CD8-positive, alpha-beta memory T cell (primary cell): ENCODE results near the gene BCL2L13. TPM values are rescaled to one million over a fixed set of nuclear protein-coding genes. Genes with fewer than 3 reads are reported as not detected.
"Not testable (repeated sequence)": the region's sequence is repeated elsewhere in the genome, so short reads cannot be mapped to it uniquely, and the experiment has no call there.

Source experiments
- CTCF ChIA-PET: fragments of 350-600 bp; sonication (Branson Sonifier 250); formaldehyde crosslinking; loops from one replicate; lab custom pipeline; 2021; ENCODE audit warnings: antibody characterized with exemption; lab: Charles Lee
- POLR2A ChIA-PET: fragments of 350-600 bp; sonication (Branson Sonifier 250); formaldehyde crosslinking; loops from one replicate; lab custom pipeline; 2021; ENCODE audit warnings: antibody characterized with exemption; lab: Charles Lee
- DNase-seq, 5 donors: peaks; one replicate each; pipeline versions ENCODE4 v3.0.0 to v3.0.0-alpha.2; 2020 to 2022; ENCODE audit warnings: mixed read lengths in 1 of 5
- H3K27ac ChIP-seq: one replicate; pipeline ENCODE4 v1.7.0; 2013; ENCODE audit warnings: low read depth, mild to moderate bottlenecking, low read length, moderate library complexity
- H3K27me3 ChIP-seq: 2 replicates; pipeline ENCODE4 v1.7.0; 2013; ENCODE audit warnings: low read length, mild to moderate bottlenecking; ENCODE audit not compliant: insufficient read depth, poor library complexity, severe bottlenecking
- H3K36me3 ChIP-seq: 2 replicates; pipeline ENCODE4 v1.7.0; 2013; ENCODE audit warnings: mild to moderate bottlenecking, low read length, moderate library complexity; ENCODE audit not compliant: insufficient read depth
- H3K4me1 ChIP-seq: 2 replicates; pipeline ENCODE4 v1.7.0; 2013; ENCODE audit warnings: mild to moderate bottlenecking, low read length, moderate library complexity; ENCODE audit not compliant: insufficient read depth
- H3K4me3 ChIP-seq: 2 replicates; pipeline ENCODE4 v1.7.0; 2013; ENCODE audit warnings: mild to moderate bottlenecking, low read length
- H3K9me3 ChIP-seq: 2 replicates; pipeline ENCODE4 v1.7.0; 2013; ENCODE audit warnings: mild to moderate bottlenecking, low read length
- H3K27ac Mint-ChIP-seq, 8 donors: one replicate each; pipeline ENCODE4 v1.8.0; 2020 to 2021; ENCODE audit warnings: mixed read lengths in 8 of 8, mild to moderate bottlenecking in 6 of 8, inconsistent platforms in 3 of 8, moderate library complexity in 3 of 8
- H3K27me3 Mint-ChIP-seq, 2 donors: one replicate each; pipeline ENCODE4 v1.8.0; 2020 to 2021; ENCODE audit warnings: mixed read lengths in 2 of 2, mild to moderate bottlenecking in 1 of 2, moderate library complexity in 1 of 2
- H3K36me3 Mint-ChIP-seq, 3 donors: one replicate each; pipeline ENCODE4 v1.8.0; 2020 to 2021; ENCODE audit warnings: mixed read lengths in 3 of 3, inconsistent platforms in 1 of 3, mild to moderate bottlenecking in 1 of 3
- H3K4me1 Mint-ChIP-seq, 3 donors: one replicate each; pipeline ENCODE4 v1.8.0; 2020 to 2021; ENCODE audit warnings: mixed read lengths in 3 of 3, inconsistent platforms in 1 of 3, mild to moderate bottlenecking in 1 of 3
- H3K4me3 Mint-ChIP-seq, 7 donors: one replicate each; pipeline ENCODE4 v1.8.0; 2020 to 2021; ENCODE audit warnings: mixed read lengths in 7 of 7, mild to moderate bottlenecking in 6 of 7, moderate library complexity in 4 of 7, inconsistent platforms in 2 of 7
- H3K9me3 Mint-ChIP-seq, 5 donors: one replicate each; pipeline ENCODE4 v1.8.0; 2020 to 2022; ENCODE audit warnings: mixed read lengths in 5 of 5, mild to moderate bottlenecking in 3 of 5, moderate library complexity in 2 of 5, inconsistent platforms in 1 of 5
- polyA plus RNA-seq: library from polyadenylated mRNA; unstranded; fragments of 300-500 nt; fragmentation: Illumina TruSeq; gene quantifications from one replicate; pipeline ENCODE4 v1.2.3, GENCODE V29; 2021
- total RNA-seq, 2 experiments: library from RNA; stranded (reverse); gene quantifications; one replicate each; pipeline ENCODE4 v1.2.3, GENCODE V29; 2021

BCL2L13 gene
- total and polyA plus RNA-seq, 3 experiments from 2014 or later: 39.8 to 41.1 (median 40.1) TPM

- H3K36me3 ChIP-seq, H3K27me3 Mint-ChIP-seq, H3K4me3 ChIP-seq, H3K27ac ChIP-seq, H3K9me3 ChIP-seq, H3K27me3 ChIP-seq, CTCF ChIA-PET, POLR2A ChIA-PET, H3K9me3 Mint-ChIP-seq, DNase-seq, H3K36me3 Mint-ChIP-seq: not testable (repeated sequence)
- peaks cover 33 to 52% (median 48%) of the 10 kb centered on the region in 3 donors for H3K4me1 Mint-ChIP-seq
- H3K4me3 Mint-ChIP-seq: peak overlapping the region in 1 of 7 donors; percentile 44
- peaks cover 13% of the 10 kb centered on the region for H3K4me1 ChIP-seq
- H3K27ac Mint-ChIP-seq: peak overlapping the region in 3 of 8 donors; percentile 36 to 51 (median 38)
Observed at GRCh38 chr22:17763442-17763841, 124.9 kb downstream of the BCL2L13 start.

- no peak overlapping the region for H3K27ac ChIP-seq
- POLR2A ChIA-PET: no interaction called here
- CTCF ChIA-PET: no interaction called here
- H3K9me3 Mint-ChIP-seq: no peaks in the 10 kb centered on the region
- no peak overlapping the region for H3K4me3 ChIP-seq
- H3K4me1 ChIP-seq: peaks cover 14% of the 10 kb centered on the region
- no peak overlapping the region for H3K4me3 Mint-ChIP-seq
- no peaks in the 10 kb centered on the region for H3K36me3 ChIP-seq
- H3K27me3 Mint-ChIP-seq: no peaks in the 10 kb centered on the region
- no peak for DNase-seq
- peaks cover 0 to 2% (median 0%) of the 10 kb centered on the region in 3 donors for H3K36me3 Mint-ChIP-seq
- H3K27ac Mint-ChIP-seq: peak overlapping the region in 7 of 8 donors; percentile 8 to 80 (median 64)
- no peaks in the 10 kb centered on the region for H3K9me3 ChIP-seq
- H3K27me3 ChIP-seq: no peaks in the 10 kb centered on the region
- H3K4me1 Mint-ChIP-seq: peaks cover 33 to 49% (median 48%) of the 10 kb centered on the region in 3 donors
Observed at GRCh38 chr22:17764036-17764435, 125.5 kb downstream of the BCL2L13 start.

- not testable (repeated sequence) for H3K4me3 ChIP-seq, H3K4me3 Mint-ChIP-seq, H3K9me3 ChIP-seq, H3K27ac ChIP-seq, H3K36me3 ChIP-seq, H3K27me3 ChIP-seq, H3K9me3 Mint-ChIP-seq, H3K36me3 Mint-ChIP-seq, DNase-seq, H3K27me3 Mint-ChIP-seq
- peaks cover 14% of the 10 kb centered on the region for H3K4me1 ChIP-seq
- ChIA-PET POLR2A (interaction anchor here (0.6 kb wide), 1 partner anchor 9 kb away, joined by 3 read pairs; no protein-coding TSS in a partner anchor), CTCF (interaction anchor here (0.9 to 1.5 kb wide), 5 partner anchors 10 to 21 kb away, joined by 3 to 7 read pairs (median 4); no protein-coding TSS in a partner anchor)
- peaks cover 37 to 50% (median 48%) of the 10 kb centered on the region in 3 donors for H3K4me1 Mint-ChIP-seq
- H3K27ac Mint-ChIP-seq: peak overlapping the region in 3 of 8 donors; percentile 36 to 43 (median 40)
Observed at GRCh38 chr22:17764852-17765251, 126.3 kb downstream of the BCL2L13 start.

- no peaks in the 10 kb centered on the region for H3K9me3 Mint-ChIP-seq
- Histone ChIP-seq H3K9me3 (no peaks in the 10 kb centered on the region), H3K4me3 (peak overlapping the region; percentile 26), H3K36me3 (no peaks in the 10 kb centered on the region), H3K27me3 (no peaks in the 10 kb centered on the region), H3K27ac (no peak overlapping the region), H3K4me1 (peaks cover 26% of the 10 kb centered on the region)
- peak overlapping the region; percentile 62 to 99 (median 90) for H3K27ac Mint-ChIP-seq
- H3K36me3 Mint-ChIP-seq: peaks cover 0 to 8% (median 0%) of the 10 kb centered on the region in 3 donors
- no peaks in the 10 kb centered on the region for H3K27me3 Mint-ChIP-seq
- POLR2A ChIA-PET: interaction anchor here (0.5 kb wide), 1 partner anchor 12 kb away, joined by 3 read pairs; no protein-coding TSS in a partner anchor
- H3K4me3 Mint-ChIP-seq: peak overlapping the region; percentile 48 to 79 (median 71)
- H3K4me1 Mint-ChIP-seq: peaks cover 42 to 58% (median 55%) of the 10 kb centered on the region in 3 donors
- peak in 3 of 5 donors; percentile 67 to 73 (median 72) for DNase-seq
- CTCF ChIA-PET: interaction anchor here (0.7 to 3.0 kb wide), 5 partner anchors 11 to 24 kb away, joined by 3 to 13 read pairs (median 5); no protein-coding TSS in a partner anchor
Observed at GRCh38 chr22:17767233-17768065, 128.9 kb downstream of the BCL2L13 start.

GRCh38 chr22:17769013-17769715, 130.6 kb downstream of the BCL2L13 start:
- no peak for DNase-seq
- Histone ChIP-seq H3K27me3 (no peaks in the 10 kb centered on the region), H3K9me3 (no peaks in the 10 kb centered on the region), H3K27ac (no peak overlapping the region), H3K36me3 (no peaks in the 10 kb centered on the region), H3K4me1 (peaks cover 38% of the 10 kb centered on the region), H3K4me3 (no peak overlapping the region)
- no peaks in the 10 kb centered on the region for H3K27me3 Mint-ChIP-seq
- peak overlapping the region in 2 of 7 donors; percentile 37 to 45 for H3K4me3 Mint-ChIP-seq
- ChIA-PET POLR2A (no interaction called here), CTCF (interaction anchor here (2.2 to 3.0 kb wide), 2 partner anchors 16 to 26 kb away, joined by 12 to 13 read pairs; no protein-coding TSS in a partner anchor)
- H3K27ac Mint-ChIP-seq: peak overlapping the region in 1 of 8 donors; percentile 78
- peaks cover 50 to 67% (median 64%) of the 10 kb centered on the region in 3 donors for H3K4me1 Mint-ChIP-seq
- peaks cover 0 to 13% (median 0%) of the 10 kb centered on the region in 3 donors for H3K36me3 Mint-ChIP-seq
- H3K9me3 Mint-ChIP-seq: no peaks in the 10 kb centered on the region

- peaks cover 46 to 64% (median 60%) of the 10 kb centered on the region in 3 donors for H3K4me1 Mint-ChIP-seq
- H3K27ac ChIP-seq: no peak overlapping the region
- H3K9me3 Mint-ChIP-seq: no peaks in the 10 kb centered on the region
- peaks cover 0 to 12% (median 0%) of the 10 kb centered on the region in 3 donors for H3K36me3 Mint-ChIP-seq
- no peaks in the 10 kb centered on the region for H3K27me3 ChIP-seq
- H3K27me3 Mint-ChIP-seq: no peaks in the 10 kb centered on the region
- ChIA-PET POLR2A (no interaction called here), CTCF (interaction anchor here (3.0 kb wide), 1 partner anchor 26 kb away, joined by 13 read pairs; no protein-coding TSS in a partner anchor)
- H3K9me3 ChIP-seq: no peaks in the 10 kb centered on the region
- H3K4me3 ChIP-seq: no peak overlapping the region
- peak overlapping the region in 2 of 7 donors; percentile 4 to 45 for H3K4me3 Mint-ChIP-seq
- no peaks in the 10 kb centered on the region for H3K36me3 ChIP-seq
- peaks cover 41% of the 10 kb centered on the region for H3K4me1 ChIP-seq
- H3K27ac Mint-ChIP-seq: peak overlapping the region in 5 of 8 donors; percentile 10 to 82 (median 78)
- DNase-seq: no peak
Observed at GRCh38 chr22:17769716-17770082, 131.1 kb downstream of the BCL2L13 start.

- no peaks in the 10 kb centered on the region for H3K27me3 ChIP-seq
- H3K4me3 Mint-ChIP-seq: peak overlapping the region in 3 of 7 donors; percentile 45 to 85 (median 48)
- H3K4me1 ChIP-seq: peaks cover 49% of the 10 kb centered on the region
- no peaks in the 10 kb centered on the region for H3K9me3 Mint-ChIP-seq
- peaks cover 49 to 64% (median 60%) of the 10 kb centered on the region in 3 donors for H3K4me1 Mint-ChIP-seq
- no peak overlapping the region for H3K4me3 ChIP-seq
- POLR2A ChIA-PET: no interaction called here
- peak overlapping the region in 6 of 8 donors; percentile 10 to 82 (median 72) for H3K27ac Mint-ChIP-seq
- no peaks in the 10 kb centered on the region for H3K36me3 ChIP-seq
- no peaks in the 10 kb centered on the region for H3K9me3 ChIP-seq
- no peak overlapping the region for H3K27ac ChIP-seq
- DNase-seq: no peak
- H3K27me3 Mint-ChIP-seq: no peaks in the 10 kb centered on the region
- CTCF ChIA-PET: no interaction called here
- peaks cover 0 to 12% (median 0%) of the 10 kb centered on the region in 3 donors for H3K36me3 Mint-ChIP-seq
Observed at GRCh38 chr22:17770180-17771077, 131.9 kb downstream of the BCL2L13 start.
